ENCODE data around the gene NANP. TPM values are rescaled to one million over a fixed set of nuclear protein-coding genes. Genes with fewer than 3 reads are reported as not detected.
"Not testable (repeated sequence)": the region's sequence is repeated elsewhere in the genome, so short reads cannot be mapped to it uniquely, and the experiment has no call there.

NANP gene, protein sequence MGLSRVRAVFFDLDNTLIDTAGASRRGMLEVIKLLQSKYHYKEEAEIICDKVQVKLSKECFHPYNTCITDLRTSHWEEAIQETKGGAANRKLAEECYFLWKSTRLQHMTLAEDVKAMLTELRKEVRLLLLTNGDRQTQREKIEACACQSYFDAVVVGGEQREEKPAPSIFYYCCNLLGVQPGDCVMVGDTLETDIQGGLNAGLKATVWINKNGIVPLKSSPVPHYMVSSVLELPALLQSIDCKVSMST
- 5.7 TPM for polyA plus RNA-seq
- long read RNA-seq, donor 1, partial matches to known transcripts = 0 of 3 reads
- long read RNA-seq, donor 1, other reads (novel, unspliced or antisense) = 0 of 3 reads
- long read RNA-seq, donor 2, transcript NANP-201 (2 exons, 3,964 nt) = major isoform, 5 of 5 reads
- long read RNA-seq, donor 2, partial matches to known transcripts = 0 of 5 reads
- long read RNA-seq, donor 2, other reads (novel, unspliced or antisense) = 0 of 5 reads
- long read RNA-seq, donor 3, transcript NANP-201 (2 exons, 3,964 nt) = major isoform, 5 of 11 reads
- long read RNA-seq, donor 3, partial matches to known transcripts = 6 of 11 reads
- long read RNA-seq, donor 3, other reads (novel, unspliced or antisense) = 0 of 11 reads
- long read RNA-seq, donor 4 = 0 reads
- long read RNA-seq, donor 5, partial matches to known transcripts = 0 of 1 reads
- long read RNA-seq, donor 5, other reads (novel, unspliced or antisense) = 0 of 1 reads
- long read RNA-seq, donor 6, partial matches to known transcripts = 0 of 3 reads
- long read RNA-seq, donor 6, other reads (novel, unspliced or antisense) = 0 of 3 reads
- long read RNA-seq, donor 7, partial matches to known transcripts = 0 of 1 reads
- long read RNA-seq, donor 7, other reads (novel, unspliced or antisense) = 0 of 1 reads
- long read RNA-seq, donor 8, partial matches to known transcripts = 0 of 4 reads
- long read RNA-seq, donor 8, other reads (novel, unspliced or antisense) = 0 of 4 reads
- long read RNA-seq, donor 9, partial matches to known transcripts = 0 of 2 reads
- long read RNA-seq, donor 9, other reads (novel, unspliced or antisense) = 0 of 2 reads
- long read RNA-seq, donor 10, transcript NANP-201 (2 exons, 3,964 nt) = major isoform, 7 of 7 reads
- long read RNA-seq, donor 10, partial matches to known transcripts = 0 of 7 reads
- long read RNA-seq, donor 10, other reads (novel, unspliced or antisense) = 0 of 7 reads
- long read RNA-seq, donor 11 = 0 reads

- no peaks in the 10 kb centered on the region for H3K27me3 ChIP-seq (ENCODE audit: control insufficient read depth, insufficient read depth, low read length)
- no peaks in the 10 kb centered on the region for H3K36me3 ChIP-seq (ENCODE audit: control insufficient read depth, insufficient read depth, low read length)
- H3K4me3 ChIP-seq (ENCODE audit: low read length) = peak within 1 kb of the TSS; percentile 74
- peak; percentile 97 to 98 for DNase-seq
- no peaks in the 10 kb centered on the region for H3K9me3 ChIP-seq (ENCODE audit: control insufficient read depth, low read depth, low read length)
- H3K4me1 ChIP-seq (ENCODE audit: control insufficient read depth, insufficient read depth, low read length) = peaks cover 4% of the 10 kb centered on the region
- WGBS (ENCODE audit: insufficient coverage, low lambda C conversion rate) = no CpG with 5 or more reads among the region's 81 CpGs
- H3K27ac ChIP-seq (ENCODE audit: low read length) = peak within 1 kb of the TSS; percentile 92
These were observed at the start of gene NANP for GRCh38 chr20:25623736-25624499. Gene NANP (minus strand): TSS chr20:25624014. CDS start chr20:25623948, 66 bp downstream.

GRCh38 chr20:25672659-25673235 is 48.9 kb upstream of the NANP start:
- Histone ChIP-seq H3K4me3 (ENCODE audit: low read length) (no peak overlapping the region), H3K4me1 (ENCODE audit: control insufficient read depth, insufficient read depth, low read length) (no peaks in the 10 kb centered on the region), H3K36me3 (ENCODE audit: control insufficient read depth, insufficient read depth, low read length) (peaks cover 44% of the 10 kb centered on the region), H3K27me3 (ENCODE audit: control insufficient read depth, insufficient read depth, low read length) (no peaks in the 10 kb centered on the region), H3K9me3 (ENCODE audit: control insufficient read depth, low read depth, low read length) (no peaks in the 10 kb centered on the region), H3K27ac (ENCODE audit: low read length) (no peak overlapping the region)
- 100% methylated on average over 2 of the region's 4 CpGs for WGBS (ENCODE audit: insufficient coverage, low lambda C conversion rate)
- DNase-seq = no peak

DNA sequence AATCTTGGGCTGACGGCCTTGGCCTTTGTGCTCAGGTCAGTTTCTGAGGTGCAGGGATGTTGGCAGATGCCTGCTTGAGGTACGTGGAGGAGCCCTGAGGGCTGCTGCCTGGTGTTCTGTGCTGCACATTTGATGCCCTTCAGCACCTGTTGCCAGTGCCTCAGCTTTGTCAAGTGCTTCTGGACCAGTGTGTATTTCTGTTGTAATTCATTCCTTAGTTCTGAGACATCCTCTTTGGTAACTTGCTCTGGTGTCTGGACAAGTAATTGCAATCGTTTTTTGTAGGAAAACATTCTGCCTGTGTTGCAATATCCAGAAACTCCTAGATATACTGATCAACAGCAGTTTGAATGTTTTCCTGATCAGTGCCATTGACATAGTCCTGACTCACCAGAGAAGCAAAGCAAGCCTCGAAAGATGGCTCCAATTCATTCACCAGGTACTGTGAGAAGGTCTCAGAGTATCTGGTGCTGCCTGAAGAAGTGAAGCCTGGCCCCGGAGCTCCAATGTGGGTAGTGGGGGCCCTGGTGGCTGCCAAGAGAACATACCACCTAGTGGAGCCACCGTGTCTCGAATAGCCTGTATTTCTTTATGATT is 46.1 kb upstream of the NANP start:
- H3K36me3 ChIP-seq (ENCODE audit: control insufficient read depth, insufficient read depth, low read length) = peaks cover 21% of the 10 kb centered on the region
- no peaks in the 10 kb centered on the region for H3K27me3 ChIP-seq (ENCODE audit: control insufficient read depth, insufficient read depth, low read length)
- WGBS (ENCODE audit: insufficient coverage, low lambda C conversion rate) = no CpG with 5 or more reads among the region's 7 CpGs
- H3K9me3 ChIP-seq (ENCODE audit: control insufficient read depth, low read depth, low read length) = no peaks in the 10 kb centered on the region
- DNase-seq = no peak
- H3K4me3 ChIP-seq (ENCODE audit: low read length) = no peak overlapping the region
- H3K27ac ChIP-seq (ENCODE audit: low read length) = no peak overlapping the region
- H3K4me1 ChIP-seq (ENCODE audit: control insufficient read depth, insufficient read depth, low read length) = no peaks in the 10 kb centered on the region

- H3K4me1 ChIP-seq (ENCODE audit: control insufficient read depth, insufficient read depth, low read length) = no peaks in the 10 kb centered on the region
- H3K4me3 ChIP-seq (ENCODE audit: low read length) = no peak overlapping the region
- no peak overlapping the region for H3K27ac ChIP-seq (ENCODE audit: low read length)
- no peak for DNase-seq
- H3K9me3 ChIP-seq (ENCODE audit: control insufficient read depth, low read depth, low read length) = no peaks in the 10 kb centered on the region
- peaks cover 6% of the 10 kb centered on the region for H3K36me3 ChIP-seq (ENCODE audit: control insufficient read depth, insufficient read depth, low read length)
- H3K27me3 ChIP-seq (ENCODE audit: control insufficient read depth, insufficient read depth, low read length) = no peaks in the 10 kb centered on the region
- 82% methylated on average over 1 of the region's 4 CpGs for WGBS (ENCODE audit: insufficient coverage, low lambda C conversion rate)
These were observed 44.6 kb upstream of the NANP start for GRCh38 chr20:25668446-25668845.

- no peaks in the 10 kb centered on the region for H3K27me3 ChIP-seq (ENCODE audit: control insufficient read depth, insufficient read depth, low read length)
- no peak overlapping the region for H3K4me3 ChIP-seq (ENCODE audit: low read length)
- no peaks in the 10 kb centered on the region for H3K4me1 ChIP-seq (ENCODE audit: control insufficient read depth, insufficient read depth, low read length)
- H3K36me3 ChIP-seq (ENCODE audit: control insufficient read depth, insufficient read depth, low read length) = no peaks in the 10 kb centered on the region
- H3K9me3 ChIP-seq (ENCODE audit: control insufficient read depth, low read depth, low read length) = no peaks in the 10 kb centered on the region
- no peak for DNase-seq
- H3K27ac ChIP-seq (ENCODE audit: low read length) = no peak overlapping the region
These were observed 36.2 kb upstream of the NANP start for GRCh38 chr20:25659999-25660398.

- Histone ChIP-seq H3K27ac (ENCODE audit: low read length) (no peak overlapping the region), H3K36me3 (ENCODE audit: control insufficient read depth, insufficient read depth, low read length) (no peaks in the 10 kb centered on the region), H3K4me3 (ENCODE audit: low read length) (no peak overlapping the region), H3K9me3 (ENCODE audit: control insufficient read depth, low read depth, low read length) (no peaks in the 10 kb centered on the region), H3K27me3 (ENCODE audit: control insufficient read depth, insufficient read depth, low read length) (no peaks in the 10 kb centered on the region), H3K4me1 (ENCODE audit: control insufficient read depth, insufficient read depth, low read length) (no peaks in the 10 kb centered on the region)
- no peak for DNase-seq
These were observed 30.7 kb upstream of the NANP start for GRCh38 chr20:25654487-25654886.

DNA sequence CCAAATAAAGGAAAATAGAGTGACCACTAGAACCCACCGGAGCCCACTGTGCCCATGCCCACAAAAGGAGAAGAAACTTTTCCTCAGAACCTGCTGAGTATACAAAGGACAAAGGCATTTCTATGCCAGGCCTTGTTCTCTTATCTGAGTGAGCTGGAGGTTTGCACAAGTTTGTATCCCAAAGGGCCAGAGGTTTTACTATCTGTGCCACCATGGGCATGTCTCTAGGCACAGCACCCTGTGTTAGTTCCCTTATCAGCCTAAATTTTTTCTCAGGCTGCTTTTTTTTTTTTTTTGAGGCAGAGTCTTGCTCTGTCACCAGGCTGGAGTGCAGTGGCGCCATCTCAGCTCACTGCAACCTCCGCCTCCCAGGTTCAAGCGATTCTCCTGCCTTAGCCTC is 29.1 kb upstream of the NANP start:
- not testable (repeated sequence) for DNase-seq; H3K27ac ChIP-seq (ENCODE audit: low read length)
- no CpG with 5 or more reads among the region's 4 CpGs for WGBS (ENCODE audit: insufficient coverage, low lambda C conversion rate)

DNA sequence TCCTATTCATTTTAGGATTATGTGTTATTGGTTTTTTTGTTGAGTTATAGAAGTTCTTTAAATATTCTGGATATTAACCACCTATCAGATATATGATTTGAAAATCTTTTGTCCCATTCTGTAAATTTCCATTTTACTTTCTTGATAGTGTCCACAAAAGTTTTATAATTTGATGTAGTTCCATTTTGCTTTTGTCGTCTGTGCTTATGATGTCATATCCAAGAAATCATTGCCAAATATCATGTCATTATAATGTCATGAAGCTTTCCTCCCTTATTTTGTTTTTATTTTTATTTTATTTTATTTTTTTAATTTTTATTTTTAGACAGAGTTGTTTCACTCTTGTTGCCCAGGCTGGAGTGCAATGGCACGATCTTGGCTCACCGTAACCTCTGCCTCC is 21.0 kb upstream of the NANP start:
- Histone ChIP-seq H3K4me1 (ENCODE audit: control insufficient read depth, insufficient read depth, low read length) (no peaks in the 10 kb centered on the region), H3K4me3 (ENCODE audit: low read length) (no peak overlapping the region)
- 100% methylated on average over 2 of the region's 3 CpGs for WGBS (ENCODE audit: insufficient coverage, low lambda C conversion rate)

More for the DNA sequence above, 29.1 kb upstream of the NANP start:
- not testable (repeated sequence) for H3K4me3 ChIP-seq (ENCODE audit: low read length); H3K36me3 ChIP-seq (ENCODE audit: control insufficient read depth, insufficient read depth, low read length); H3K9me3 ChIP-seq (ENCODE audit: control insufficient read depth, low read depth, low read length); H3K27me3 ChIP-seq (ENCODE audit: control insufficient read depth, insufficient read depth, low read length); H3K4me1 ChIP-seq (ENCODE audit: control insufficient read depth, insufficient read depth, low read length)

DNA sequence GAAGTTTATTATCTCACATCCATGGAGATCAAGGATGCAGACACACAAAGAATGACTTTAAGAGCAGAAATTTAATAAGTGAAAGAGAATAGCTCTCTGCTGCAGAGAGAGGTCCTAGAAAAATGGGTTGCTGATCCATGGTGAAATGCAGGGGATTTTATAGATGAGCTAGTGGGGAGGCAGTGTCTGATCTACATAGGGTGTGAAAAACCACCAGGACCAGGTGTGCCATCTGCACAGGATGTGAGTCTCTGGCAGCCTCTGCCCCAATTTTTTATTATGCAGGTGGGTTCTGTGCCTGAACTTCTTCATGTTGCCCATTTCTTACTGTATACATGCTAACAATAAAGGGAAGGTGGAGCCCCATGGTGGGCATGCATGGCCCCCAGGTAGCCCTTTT is 19.9 kb upstream of the NANP start:
- H3K9me3 ChIP-seq (ENCODE audit: control insufficient read depth, low read depth, low read length) = no peaks in the 10 kb centered on the region
- H3K36me3 ChIP-seq (ENCODE audit: control insufficient read depth, insufficient read depth, low read length) = peaks cover 2% of the 10 kb centered on the region
- no peaks in the 10 kb centered on the region for H3K4me1 ChIP-seq (ENCODE audit: control insufficient read depth, insufficient read depth, low read length)
- H3K27me3 ChIP-seq (ENCODE audit: control insufficient read depth, insufficient read depth, low read length) = no peaks in the 10 kb centered on the region
- H3K27ac ChIP-seq (ENCODE audit: low read length) = no peak overlapping the region
- H3K4me3 ChIP-seq (ENCODE audit: low read length) = no peak overlapping the region
- DNase-seq = no peak

More for the DNA sequence above, 21.0 kb upstream of the NANP start:
- H3K9me3 ChIP-seq (ENCODE audit: control insufficient read depth, low read depth, low read length) = no peaks in the 10 kb centered on the region
- H3K36me3 ChIP-seq (ENCODE audit: control insufficient read depth, insufficient read depth, low read length) = peaks cover 2% of the 10 kb centered on the region
- no peak for DNase-seq
- H3K27ac ChIP-seq (ENCODE audit: low read length) = no peak overlapping the region
- H3K27me3 ChIP-seq (ENCODE audit: control insufficient read depth, insufficient read depth, low read length) = no peaks in the 10 kb centered on the region
